GM19351 (cell line): Measurements from ENCODE around the gene CHAF1A.

ENCODE experiments used
- ATAC-seq: cut with Tn5 transposase; IDR thresholded peaks from one replicate; pipeline ENCODE4 v1.9.1; 2021; ENCODE audit warnings: mild to moderate bottlenecking, moderate library complexity; ENCODE audit not compliant: unreplicated experiment

Gene CHAF1A

DNA sequence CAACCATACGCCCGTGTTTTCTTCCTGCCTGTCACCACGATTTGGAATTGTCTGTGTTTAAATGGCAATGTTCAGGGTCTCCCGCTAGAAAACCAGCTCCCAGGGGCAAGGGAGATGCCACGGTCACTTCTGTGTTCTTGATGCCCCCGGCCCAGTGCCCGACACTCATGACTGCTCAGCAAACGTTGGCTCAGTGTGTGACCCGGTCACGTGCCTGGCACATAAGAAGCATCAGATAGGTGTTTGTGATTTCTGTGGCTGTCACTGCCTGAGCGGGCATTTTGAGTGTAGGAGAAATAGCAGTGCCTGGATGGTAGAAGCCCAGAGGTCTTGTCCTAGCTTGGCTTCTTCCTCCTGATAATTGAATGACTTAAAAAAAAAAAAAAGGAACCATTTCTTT, 85.1 kb downstream of the CHAF1A start:
- no peak for ATAC-seq

DNA sequence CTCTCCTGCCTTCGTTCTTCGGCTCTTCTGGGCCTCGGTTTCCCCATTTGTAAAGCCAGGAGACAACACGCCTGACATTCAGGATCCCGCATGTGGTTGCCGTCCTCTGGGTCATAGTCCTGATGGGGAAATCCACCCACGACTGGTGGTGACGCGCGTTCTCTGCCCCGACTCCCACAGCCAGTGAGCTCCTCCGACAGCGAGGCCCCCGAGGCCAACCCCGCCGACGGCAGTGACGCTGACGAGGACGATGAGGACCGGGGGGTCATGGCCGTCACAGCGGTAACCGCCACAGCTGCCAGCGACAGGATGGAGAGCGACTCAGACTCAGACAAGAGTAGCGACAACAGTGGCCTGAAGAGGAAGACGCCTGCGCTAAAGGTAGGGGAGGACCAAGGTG, 86.1 kb downstream of the CHAF1A start:
- no peak for ATAC-seq

DNA sequence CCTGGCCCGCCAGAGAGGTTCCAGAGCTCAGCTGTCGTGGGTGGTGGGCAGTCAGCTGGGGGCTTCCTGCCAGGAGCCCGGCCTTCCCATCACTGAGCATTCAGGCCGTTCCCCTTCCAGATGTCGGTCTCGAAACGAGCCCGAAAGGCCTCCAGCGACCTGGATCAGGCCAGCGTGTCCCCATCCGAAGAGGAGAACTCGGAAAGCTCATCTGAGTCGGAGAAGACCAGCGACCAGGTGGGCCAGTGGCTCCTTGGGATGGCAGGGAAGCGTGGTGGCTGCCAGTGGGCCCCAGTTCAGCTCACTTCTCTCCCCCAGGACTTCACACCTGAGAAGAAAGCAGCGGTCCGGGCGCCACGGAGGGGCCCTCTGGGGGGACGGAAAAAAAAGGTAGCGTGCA, 89.0 kb downstream of the CHAF1A start:
- ATAC-seq: no peak

DNA sequence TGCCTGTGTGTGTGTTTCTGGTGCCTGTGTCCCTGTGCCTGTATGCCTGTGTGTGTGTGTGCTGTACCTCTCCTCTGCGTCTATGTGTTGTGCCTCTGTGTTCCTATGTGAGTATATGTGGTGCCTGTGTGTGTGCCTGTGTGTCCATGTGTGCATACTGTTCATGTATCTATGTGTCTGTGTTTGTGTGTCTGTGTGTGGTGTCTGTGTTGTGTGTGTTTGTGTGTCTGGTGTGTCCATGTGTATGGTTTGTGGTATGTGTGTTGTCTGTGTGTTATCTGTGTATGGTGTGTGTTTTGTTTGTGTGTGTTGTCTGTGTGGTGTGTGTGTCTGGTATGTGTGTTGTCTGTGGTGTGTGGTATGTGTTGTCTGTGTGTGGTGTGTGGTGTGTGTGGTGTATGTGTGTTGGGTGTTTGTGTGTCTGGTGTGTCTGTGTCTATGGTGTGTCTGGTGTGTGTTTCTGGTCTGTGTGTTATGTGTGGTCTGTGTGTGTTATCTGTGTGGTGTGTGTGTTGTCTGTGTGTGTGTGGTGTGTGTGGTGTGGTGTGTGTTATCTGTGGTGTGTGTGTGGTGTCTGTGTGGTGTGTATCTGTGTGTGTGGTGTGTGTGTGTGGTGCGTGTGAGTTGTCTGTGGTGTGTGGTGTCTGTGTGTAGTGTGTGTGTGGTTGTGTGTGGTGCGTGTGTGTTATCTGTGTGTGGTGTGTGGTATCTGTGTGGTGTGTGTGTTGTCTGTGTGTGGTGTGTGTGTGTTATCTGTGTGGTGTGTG, 90.1 kb downstream of the CHAF1A start:
- no peak for ATAC-seq
